ENCODE results near the gene SYT6. TPM values are rescaled to one million over a fixed set of nuclear protein-coding genes. Genes with fewer than 3 reads are reported as not detected.

Gene SYT6
- total and polyA plus RNA-seq, 2 experiments from 2014 or later: 1.2 to 2.6 TPM

- Histone ChIP-seq H3K4me2 (no peak overlapping the region), H3K9me2 (replicated peaks; ENCODE audit: insufficient read depth) (no peaks in the 10 kb centered on the region), H3K27me3 (no peaks in the 10 kb centered on the region), H3K27ac (no peak overlapping the region), H3K36me3 (replicated peaks; ENCODE audit: insufficient read depth, low read depth) (no peaks in the 10 kb centered on the region), H2AFZ (no peak overlapping the region), H4K20me1 (ENCODE audit: insufficient read depth, poor library complexity, severe bottlenecking) (no peaks in the 10 kb centered on the region), H3K79me2 (no peaks in the 10 kb centered on the region), H3K4me1 (ENCODE audit: insufficient read depth) (peaks cover 11% of the 10 kb centered on the region), H3K4me3 (no peak overlapping the region), H3K9me3 (ENCODE audit: low read depth) (no peaks in the 10 kb centered on the region)
- WGBS (ENCODE audit: low lambda C conversion rate, missing lambda C conversion rate): 52% methylated on average over 4 of the region's 4 CpGs
- no peak for TF ChIP-seq EZH2phosphoT487 (IDR thresholded peaks at IDR 0.05; ENCODE audit: low read depth, severe bottlenecking, unreplicated experiment)
- no peak for TF ChIP-seq EZH2 (IDR thresholded peaks at IDR 0.05; ENCODE audit: borderline replicate concordance)
- TF ChIP-seq CTCF (IDR thresholded peaks at IDR 0.05; ENCODE audit: poor library complexity): no peak
- DNase-seq (ENCODE audit: low spot score): no peak
These were observed 40.9 kb downstream of the SYT6 start for GRCh38 chr1:114112775-114113174.

GRCh38 chr1:114111731-114112641, 41.7 kb downstream of the SYT6 start:
- WGBS (ENCODE audit: low lambda C conversion rate, missing lambda C conversion rate): 81% methylated on average over 23 of the region's 23 CpGs
- H4K20me1 ChIP-seq (ENCODE audit: insufficient read depth, poor library complexity, severe bottlenecking): no peaks in the 10 kb centered on the region
- no peak for DNase-seq (ENCODE audit: low spot score)
- H3K9me2 ChIP-seq (replicated peaks; ENCODE audit: insufficient read depth): no peaks in the 10 kb centered on the region
- no peak overlapping the region for H3K27ac ChIP-seq
- no peaks in the 10 kb centered on the region for H3K27me3 ChIP-seq
- no peak overlapping the region for H2AFZ ChIP-seq
- no peaks in the 10 kb centered on the region for H3K9me3 ChIP-seq (ENCODE audit: low read depth)
- no peak for TF ChIP-seq EZH2 (IDR thresholded peaks at IDR 0.05; ENCODE audit: borderline replicate concordance)
- TF ChIP-seq EZH2phosphoT487 (IDR thresholded peaks at IDR 0.05; ENCODE audit: low read depth, severe bottlenecking, unreplicated experiment): no peak
- TF ChIP-seq CTCF (IDR thresholded peaks at IDR 0.05; ENCODE audit: poor library complexity): no peak
- H3K4me1 ChIP-seq (ENCODE audit: insufficient read depth): peaks cover 16% of the 10 kb centered on the region
- H3K4me2 ChIP-seq: no peak overlapping the region
- no peaks in the 10 kb centered on the region for H3K79me2 ChIP-seq
- H3K36me3 ChIP-seq (replicated peaks; ENCODE audit: insufficient read depth, low read depth): no peaks in the 10 kb centered on the region
- no peak overlapping the region for H3K4me3 ChIP-seq

GRCh38 chr1:114109981-114110380, 43.7 kb downstream of the SYT6 start:
- Histone ChIP-seq H3K4me3 (no peak overlapping the region), H3K9me2 (replicated peaks; ENCODE audit: insufficient read depth) (no peaks in the 10 kb centered on the region), H3K4me2 (no peak overlapping the region), H3K79me2 (no peaks in the 10 kb centered on the region), H3K27ac (no peak overlapping the region), H4K20me1 (ENCODE audit: insufficient read depth, poor library complexity, severe bottlenecking) (no peaks in the 10 kb centered on the region), H3K27me3 (no peaks in the 10 kb centered on the region), H3K36me3 (replicated peaks; ENCODE audit: insufficient read depth, low read depth) (no peaks in the 10 kb centered on the region), H2AFZ (no peak overlapping the region), H3K9me3 (ENCODE audit: low read depth) (no peaks in the 10 kb centered on the region), H3K4me1 (ENCODE audit: insufficient read depth) (peaks cover 31% of the 10 kb centered on the region)
- no peak for TF ChIP-seq CTCF (IDR thresholded peaks at IDR 0.05; ENCODE audit: poor library complexity)
- no peak for TF ChIP-seq EZH2 (IDR thresholded peaks at IDR 0.05; ENCODE audit: borderline replicate concordance)
- TF ChIP-seq EZH2phosphoT487 (IDR thresholded peaks at IDR 0.05; ENCODE audit: low read depth, severe bottlenecking, unreplicated experiment): no peak
- no peak for DNase-seq (ENCODE audit: low spot score)
- WGBS (ENCODE audit: low lambda C conversion rate, missing lambda C conversion rate): 92% methylated on average over 2 of the region's 2 CpGs

Measured in hepatocyte (in vitro differentiated cells).